ENCODE measurements around the gene ATP8B3.

The ATP8B3 gene

DNA sequence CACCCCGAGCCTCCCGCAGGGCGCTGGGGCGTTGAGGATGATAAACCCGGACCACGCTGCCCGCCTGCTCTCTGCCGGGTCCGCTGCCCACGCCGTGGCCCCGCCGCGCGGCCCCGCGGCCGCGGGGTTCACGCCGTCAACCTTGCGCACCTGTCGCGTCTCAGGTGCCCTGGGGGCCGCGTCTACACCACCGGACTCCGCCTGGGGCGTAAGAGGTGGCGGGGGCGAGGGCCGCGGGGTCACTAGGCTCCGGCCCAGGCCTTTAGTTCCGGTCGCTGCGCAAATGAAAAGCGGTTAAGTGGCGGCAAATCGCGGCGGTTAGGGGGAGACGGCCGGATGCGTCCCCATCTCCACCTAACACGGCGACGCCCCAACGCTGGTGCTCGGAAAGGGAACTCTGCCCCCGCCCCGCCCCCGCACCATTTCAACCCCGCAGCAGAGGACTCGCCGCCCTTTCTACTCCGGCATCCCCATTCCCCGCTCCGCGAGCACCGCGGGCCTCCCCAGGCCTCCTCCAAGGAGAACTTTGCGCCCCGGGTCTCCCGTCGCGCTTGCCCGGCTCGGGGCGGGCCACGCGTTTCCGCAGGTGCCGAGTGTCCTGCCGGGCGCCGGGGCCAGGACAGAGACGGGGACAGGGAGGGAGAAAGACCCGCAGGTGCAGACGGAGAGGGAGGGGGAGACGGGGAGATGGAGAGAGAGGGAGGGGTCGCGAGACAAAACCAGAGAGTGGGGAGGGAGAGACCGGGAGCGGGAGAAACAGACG lies 54.4 kb downstream of the ATP8B3 start:
- TF ChIP-seq FOXM1 (IDR thresholded peaks at IDR 0.05; ENCODE audit: borderline replicate concordance, low read depth) (no peak), YY1 (IDR thresholded peaks at IDR 0.05; ENCODE audit: low read depth) (no peak), CEBPB (IDR thresholded peaks at IDR 0.05) (no peak), EP300 (IDR thresholded peaks at IDR 0.05; ENCODE audit: borderline replicate concordance) (no peak), NFIC (IDR thresholded peaks at IDR 0.05) (no peak), REST (IDR thresholded peaks at IDR 0.05; ENCODE audit: low read depth) (no peak), TEAD4 (IDR thresholded peaks at IDR 0.05) (no peak), RAD21 (IDR thresholded peaks at IDR 0.05; ENCODE audit: low read depth) (no peak), TAF1 (IDR thresholded peaks at IDR 0.05; ENCODE audit: low read depth) (no peak), USF1 (IDR thresholded peaks at IDR 0.05) (no peak)
- TF ChIP-seq, protein P1, sequence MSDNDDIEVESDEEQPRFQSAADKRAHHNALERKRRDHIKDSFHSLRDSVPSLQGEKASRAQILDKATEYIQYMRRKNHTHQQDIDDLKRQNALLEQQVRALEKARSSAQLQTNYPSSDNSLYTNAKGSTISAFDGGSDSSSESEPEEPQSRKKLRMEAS (IDR thresholded peaks at IDR 0.05) = no peak

GRCh38 chr19:1756705-1757465 lies 55.2 kb downstream of the ATP8B3 start:
- TF ChIP-seq REST (IDR thresholded peaks at IDR 0.05; ENCODE audit: low read depth) (no peak), CREB1 (IDR thresholded peaks at IDR 0.05; ENCODE audit: low read depth) (no peak), TEAD4 (IDR thresholded peaks at IDR 0.05) (no peak), CEBPB (IDR thresholded peaks at IDR 0.05) (no peak)

GRCh38 chr19:1756264-1756663 lies 55.8 kb downstream of the ATP8B3 start:
- no peak for TF ChIP-seq RAD21 (IDR thresholded peaks at IDR 0.05; ENCODE audit: low read depth)
- no peak for TF ChIP-seq CEBPB (IDR thresholded peaks at IDR 0.05)

DNA sequence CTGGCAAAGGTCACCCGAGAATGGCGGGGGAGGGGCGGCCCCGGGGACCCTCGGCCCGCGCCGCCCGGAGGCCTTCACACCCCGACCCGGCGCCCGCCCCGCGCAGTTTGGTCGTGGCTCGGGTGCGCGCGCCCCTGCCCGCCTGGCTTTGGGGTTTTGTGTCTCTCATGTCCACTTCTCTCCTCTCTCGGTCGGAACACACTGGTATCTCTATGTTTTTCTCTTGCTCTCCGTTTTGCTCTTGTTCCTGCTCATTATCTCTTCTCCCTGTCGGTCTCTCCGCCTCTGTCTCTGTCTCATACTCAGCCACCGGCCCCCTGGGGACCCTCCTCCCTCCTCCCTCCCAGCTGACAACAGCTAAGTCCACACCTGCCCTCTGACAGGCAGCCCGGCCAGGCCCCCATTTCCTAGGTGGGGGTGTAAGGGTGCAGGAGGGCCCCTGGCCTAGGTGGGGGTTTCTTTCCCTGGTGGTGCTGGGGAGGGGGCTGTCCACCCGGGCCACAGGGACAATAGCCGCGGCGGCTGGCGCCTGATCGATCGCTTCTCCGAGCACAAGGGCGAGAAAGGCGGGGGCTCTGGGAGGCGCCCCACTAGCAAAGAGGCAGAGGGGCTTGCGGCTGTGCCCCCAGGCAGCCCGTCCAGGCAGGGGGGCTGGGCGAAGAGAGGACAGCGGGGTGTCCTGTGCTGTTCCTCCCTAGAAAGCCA lies 56.5 kb downstream of the ATP8B3 start:
- TF ChIP-seq USF1 (IDR thresholded peaks at IDR 0.05) (no peak), TCF12 (IDR thresholded peaks at IDR 0.05; ENCODE audit: low read depth) (no peak)

GRCh38 chr19:1754636-1755466 lies 57.2 kb downstream of the ATP8B3 start:
- TF ChIP-seq EP300 (IDR thresholded peaks at IDR 0.05; ENCODE audit: borderline replicate concordance) (no peak), USF1 (IDR thresholded peaks at IDR 0.05) (no peak)
- TF ChIP-seq, protein P1 (IDR thresholded peaks at IDR 0.05) = peak; percentile 11; the same call in 1 of the 2 replicates

Measured in Ishikawa (cell line).